ENCODE results near the gene KLF13.

The KLF13 gene

DNA sequence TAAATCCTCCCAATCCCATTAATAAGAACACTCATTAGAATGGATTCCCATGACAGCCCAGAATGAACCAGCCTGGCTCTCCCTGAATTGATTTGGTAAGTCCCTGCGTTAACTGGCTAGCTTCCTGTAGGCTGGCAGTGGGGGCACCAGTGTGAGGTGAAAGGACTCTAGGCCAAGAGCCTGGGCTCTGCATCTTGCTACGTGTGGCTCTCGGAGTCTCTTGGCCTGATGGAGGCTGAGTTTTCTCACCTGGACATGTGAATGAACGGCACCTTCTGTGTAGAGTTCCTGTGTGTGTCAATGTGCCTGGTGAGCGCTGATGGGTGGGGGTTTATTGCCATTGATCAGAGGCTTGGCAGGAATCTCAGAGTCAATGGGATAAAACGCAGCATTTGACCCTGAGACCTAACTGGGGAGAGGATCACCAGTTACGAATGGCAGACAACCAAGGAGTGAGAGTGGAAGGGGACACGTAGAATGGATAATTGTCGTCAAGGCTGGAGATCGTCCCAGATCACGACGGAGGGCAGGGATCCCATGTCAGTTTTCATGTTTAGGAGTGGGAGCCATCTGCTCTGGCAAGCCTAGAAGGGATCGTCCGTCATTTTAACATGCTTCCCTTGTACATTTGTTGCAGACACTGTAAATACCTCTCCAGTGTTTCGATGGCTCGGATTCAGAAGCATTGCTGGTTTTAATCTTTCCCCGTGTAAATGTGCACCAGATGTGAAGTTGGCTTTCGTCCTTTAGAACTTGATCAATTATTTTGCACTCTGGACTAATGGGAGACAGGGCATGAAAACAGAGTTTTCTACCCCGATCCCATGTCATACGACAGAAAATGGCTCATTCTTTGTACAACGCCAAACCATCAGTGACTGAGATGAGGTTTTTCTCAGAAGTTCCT is 9.0 kb upstream of the KLF13 start:
- DNase-seq, result no peak

DNA sequence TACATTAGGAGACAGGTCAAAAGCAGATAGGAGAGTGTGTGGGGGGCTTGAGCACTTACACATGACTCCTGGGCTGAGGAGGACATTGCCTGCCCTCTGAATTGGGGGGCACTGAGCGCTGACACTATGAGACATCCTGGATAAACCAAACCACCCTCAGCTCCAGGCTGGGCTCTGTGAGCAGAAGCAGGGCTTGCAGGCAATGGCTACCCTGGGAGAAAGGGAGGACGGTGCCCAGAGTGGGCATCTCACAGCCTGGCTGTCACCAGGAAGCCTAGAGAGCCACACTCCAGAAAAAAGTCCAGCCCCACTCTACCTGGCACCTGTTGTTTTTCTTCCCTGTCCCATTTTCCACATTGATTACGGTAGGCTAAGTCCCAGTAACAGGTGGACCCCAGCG is 8.2 kb upstream of the KLF13 start:
- no peak for DNase-seq

DNA sequence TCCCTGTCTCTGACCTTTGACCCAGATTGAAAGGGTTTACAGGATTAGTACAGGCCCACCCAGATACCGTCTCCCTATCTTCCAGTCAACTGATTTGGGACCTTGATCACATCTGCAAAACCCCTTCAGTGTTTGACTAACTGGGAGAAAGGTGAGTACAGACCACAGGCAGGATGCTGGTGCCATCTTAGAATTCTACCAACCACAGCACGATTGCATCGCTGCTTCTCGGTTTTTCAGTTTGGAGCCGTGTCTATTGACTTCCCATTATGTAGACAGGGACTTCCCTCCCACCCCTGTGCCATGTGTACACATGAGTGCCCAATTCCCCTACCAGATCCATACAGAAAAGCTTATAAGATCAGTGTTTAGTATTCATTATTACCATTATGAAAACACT is 6.6 kb upstream of the KLF13 start:
- no peak for DNase-seq

DNA sequence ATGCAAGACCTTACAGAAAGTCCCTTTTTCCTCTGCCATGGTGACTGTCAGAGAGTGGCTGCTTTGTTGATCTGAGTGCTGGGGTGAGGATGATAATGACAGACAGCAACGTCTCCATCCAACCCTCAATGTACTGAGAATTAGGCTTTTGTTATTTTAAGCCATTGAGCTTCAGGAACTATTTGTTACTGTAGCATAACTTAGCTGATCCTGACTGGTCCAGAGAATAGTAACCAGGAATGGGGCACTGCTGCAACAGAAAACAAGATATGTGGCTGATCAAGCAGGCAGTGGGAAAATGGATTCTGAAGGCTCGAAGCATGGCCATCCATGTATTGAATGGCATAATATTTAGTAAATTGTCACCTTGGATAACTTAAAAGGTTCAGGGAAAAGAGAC is 5.2 kb upstream of the KLF13 start:
- no peak for DNase-seq

DNA sequence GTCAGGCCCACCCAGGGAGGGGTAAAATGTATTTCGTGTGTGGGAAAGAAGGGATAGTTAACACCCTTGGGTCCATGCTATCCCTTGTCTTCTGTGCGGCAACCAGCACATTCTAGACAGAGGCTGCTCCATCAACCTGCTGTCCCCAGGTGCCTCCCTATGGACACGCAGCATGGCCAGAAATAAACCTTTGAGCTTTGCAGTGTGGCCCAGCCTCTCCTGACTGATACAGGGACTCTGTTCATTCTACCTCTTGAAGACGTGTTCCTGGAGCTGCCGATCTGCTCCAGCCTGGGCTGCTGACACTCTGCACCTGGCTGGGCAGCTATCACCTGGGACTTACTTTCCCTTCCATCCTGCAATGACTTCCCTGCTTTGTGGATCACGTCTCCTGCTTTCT is 4.1 kb upstream of the KLF13 start:
- DNase-seq, result no peak

DNA sequence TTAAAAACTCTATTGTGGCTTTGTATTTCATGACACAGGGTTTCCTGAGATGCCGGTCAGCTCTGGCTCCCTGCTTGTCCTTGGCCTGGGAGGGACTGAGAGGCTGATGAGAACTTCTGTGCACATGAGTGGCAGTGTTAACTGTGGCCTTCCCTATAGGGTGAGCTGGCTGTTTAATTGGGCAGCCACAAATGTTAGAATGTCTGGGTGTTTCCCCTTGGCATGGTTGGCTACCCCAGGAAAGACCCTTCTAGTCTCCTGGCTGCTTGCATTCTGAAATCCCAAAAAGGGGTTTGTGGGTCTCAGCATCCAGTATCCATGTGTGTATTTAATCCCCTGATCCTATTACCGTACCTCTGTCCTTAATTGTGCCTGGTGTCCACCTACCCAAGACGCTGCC is 3.0 kb upstream of the KLF13 start:
- DNase-seq, result no peak

DNA sequence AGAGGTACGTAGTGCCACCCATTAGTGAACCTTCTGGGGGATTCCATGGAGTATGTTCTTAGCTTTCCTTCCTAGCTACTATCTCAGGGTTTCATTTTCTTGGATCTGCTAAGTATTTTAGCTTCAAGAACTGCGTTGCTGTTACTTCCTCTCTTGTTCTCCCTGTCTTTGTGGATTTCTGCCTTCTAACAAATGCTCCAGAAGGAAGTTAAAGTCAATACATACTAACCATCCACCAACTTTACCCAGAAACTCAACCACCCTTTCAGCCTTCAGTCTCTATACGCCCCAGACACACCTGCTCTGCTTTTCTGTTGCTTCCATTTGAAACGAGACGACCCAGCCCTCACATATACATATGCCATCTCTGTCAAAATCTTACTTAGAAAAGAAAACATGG is 2.4 kb upstream of the KLF13 start:
- no peak for DNase-seq

DNA sequence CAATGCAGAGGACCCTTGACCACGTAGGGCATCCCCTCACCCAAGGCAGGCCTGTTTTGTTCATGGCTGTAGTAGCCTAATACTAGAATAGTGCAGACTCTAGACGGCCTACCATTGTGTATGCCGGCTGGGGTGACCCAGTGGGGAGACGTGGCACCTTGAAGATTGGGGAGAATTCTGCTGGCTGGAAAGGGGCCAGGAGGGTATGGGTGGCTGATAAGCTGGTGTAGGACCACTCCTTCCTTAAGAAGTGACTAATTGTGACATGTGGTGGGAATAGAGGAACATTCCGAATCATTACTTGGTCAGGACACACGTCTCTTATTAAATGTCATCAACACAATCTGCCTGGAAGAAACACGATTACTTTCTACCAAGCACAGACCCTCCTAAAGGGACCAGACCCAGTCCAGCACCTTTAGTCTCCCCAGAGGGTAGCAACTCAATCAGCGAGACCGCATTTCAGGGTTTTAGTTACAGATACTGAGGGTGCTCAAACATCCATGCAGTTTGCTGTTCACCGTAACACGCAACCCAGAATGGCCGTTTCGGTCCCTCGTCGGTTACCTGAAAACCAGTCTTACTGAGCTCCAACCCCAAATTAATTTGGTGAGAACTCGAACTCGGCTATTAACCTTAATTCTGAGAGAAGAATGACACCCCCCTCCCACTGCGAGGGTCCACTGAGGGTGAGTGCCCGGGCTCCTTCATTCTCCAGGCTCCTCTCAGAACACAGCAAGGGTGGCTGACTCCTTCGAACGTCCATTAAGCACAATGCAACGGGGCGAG is 1.6 kb upstream of the KLF13 start:
- no peak for DNase-seq

DNA sequence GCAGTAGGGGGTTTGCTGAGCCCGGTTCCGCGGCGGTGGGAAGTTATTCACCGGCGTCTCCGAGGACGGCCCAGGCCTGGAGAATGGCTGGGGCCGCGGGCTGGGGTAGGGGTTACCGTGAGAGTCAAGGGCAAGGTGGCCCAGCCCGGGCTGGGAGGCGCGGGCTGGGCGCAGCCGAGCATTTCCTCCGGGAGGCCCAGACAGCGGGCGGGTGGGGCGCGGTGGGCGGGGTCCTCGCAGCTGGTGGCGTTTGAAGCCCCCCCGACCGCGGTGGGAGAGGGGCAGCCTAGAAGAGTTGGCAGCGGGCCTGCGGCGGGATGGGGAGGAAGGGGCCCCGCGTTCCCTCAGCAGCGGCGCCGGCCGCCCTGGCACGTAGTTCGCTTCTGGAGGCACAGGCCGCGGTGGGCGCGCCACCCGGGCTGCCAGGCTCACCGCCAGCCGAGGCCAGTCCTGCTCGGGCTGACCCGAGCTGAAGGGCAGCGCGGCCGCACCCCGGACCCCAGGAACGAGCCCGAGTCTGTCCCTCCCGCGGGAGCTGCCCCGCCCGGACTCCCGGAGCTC is 960 bp upstream of the KLF13 start:
- DNase-seq, result no peak

DNA sequence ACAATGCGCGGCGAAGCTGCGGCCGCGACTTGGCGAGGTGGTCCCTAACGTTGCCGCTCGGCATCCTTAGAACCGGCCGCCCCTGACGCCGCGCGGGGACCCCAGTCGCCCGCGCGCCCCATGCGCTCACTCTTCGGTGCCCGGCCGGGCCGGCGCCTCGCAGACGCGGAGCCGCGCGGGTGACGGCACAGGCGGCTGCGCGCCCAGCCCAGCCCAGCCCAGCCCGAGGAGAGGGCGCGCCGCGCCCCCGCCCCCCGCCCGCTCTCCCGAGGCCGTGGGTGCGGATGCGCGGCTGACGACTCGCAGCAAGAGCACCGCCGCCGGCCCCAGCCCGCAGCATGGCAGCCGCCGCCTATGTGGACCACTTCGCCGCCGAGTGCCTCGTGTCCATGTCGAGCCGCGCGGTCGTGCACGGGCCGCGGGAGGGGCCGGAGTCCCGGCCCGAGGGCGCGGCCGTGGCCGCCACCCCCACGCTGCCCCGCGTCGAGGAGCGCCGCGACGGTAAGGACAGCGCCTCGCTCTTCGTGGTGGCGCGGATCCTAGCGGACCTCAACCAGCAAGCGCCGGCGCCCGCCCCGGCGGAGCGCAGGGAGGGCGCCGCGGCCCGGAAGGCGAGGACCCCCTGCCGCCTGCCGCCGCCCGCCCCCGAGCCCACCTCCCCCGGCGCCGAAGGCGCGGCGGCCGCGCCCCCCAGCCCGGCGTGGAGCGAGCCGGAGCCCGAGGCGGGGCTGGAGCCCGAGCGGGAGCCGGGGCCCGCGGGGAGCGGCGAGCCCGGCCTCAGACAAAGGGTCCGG is 437 bp downstream of the KLF13 start:
- DNase-seq, result no peak

DNA sequence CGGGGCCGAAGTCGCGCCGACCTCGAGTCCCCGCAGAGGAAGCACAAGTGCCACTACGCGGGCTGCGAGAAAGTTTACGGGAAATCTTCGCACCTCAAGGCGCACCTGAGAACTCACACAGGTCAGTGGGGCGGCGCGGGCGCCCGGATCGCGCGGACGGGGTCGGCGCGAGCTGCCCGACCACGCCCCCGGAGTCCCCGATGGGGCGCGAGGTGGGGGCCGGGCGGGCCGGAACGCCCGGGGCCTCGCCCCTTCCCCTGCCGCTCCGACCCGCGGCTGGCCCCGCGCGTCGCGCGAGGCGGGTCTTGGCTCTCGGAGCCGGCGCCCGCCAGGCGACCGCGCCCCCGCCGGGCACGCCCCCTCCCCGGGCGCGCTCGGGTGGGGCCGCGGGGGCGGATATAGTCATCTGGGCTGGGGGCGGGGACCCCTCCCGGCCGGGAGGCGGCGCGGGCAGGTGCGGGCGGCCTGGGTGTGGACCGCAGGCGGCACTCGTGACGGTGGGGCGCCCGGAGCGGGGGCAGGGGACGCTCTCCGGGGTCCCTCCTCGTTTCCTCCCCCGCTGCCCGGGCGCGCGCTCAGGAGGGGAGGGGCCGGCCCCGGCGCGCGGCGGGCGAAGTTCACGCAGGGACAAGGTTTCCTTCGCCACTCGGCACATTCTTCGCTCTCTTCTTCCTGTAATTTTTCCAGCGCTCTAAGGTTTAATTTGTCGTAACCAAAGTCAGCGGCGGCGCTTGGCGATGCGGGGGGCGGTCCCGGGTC is 1.2 kb downstream of the KLF13 start:
- DNase-seq, result peak; percentile 34

DNA sequence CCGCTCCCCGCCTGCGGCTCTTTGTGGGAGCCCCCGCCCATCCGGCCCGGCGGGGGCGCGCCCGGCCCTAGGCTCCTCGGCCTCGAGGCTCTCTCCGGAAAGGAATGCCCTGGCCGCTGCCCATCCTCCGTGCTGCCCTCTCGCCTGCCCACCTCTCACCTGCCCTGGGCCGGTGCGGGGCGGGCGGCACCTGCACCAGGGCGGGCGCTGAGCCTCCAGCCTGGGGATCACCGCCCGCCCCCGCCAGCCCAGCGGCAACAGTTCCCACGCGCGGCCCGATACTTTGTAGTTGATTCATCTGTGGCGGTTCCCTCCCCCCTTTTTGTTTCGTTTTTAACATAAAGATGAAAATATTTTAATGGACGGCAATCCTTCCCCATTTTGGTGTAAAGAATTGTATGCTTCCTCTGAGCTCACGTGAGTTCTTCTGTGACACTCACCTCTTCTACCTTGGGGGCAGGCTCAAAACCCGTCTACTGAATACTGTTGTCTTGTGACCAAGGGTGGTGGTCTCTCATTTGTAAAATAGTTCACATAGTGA is 1.9 kb downstream of the KLF13 start:
- no peak for DNase-seq

DNA sequence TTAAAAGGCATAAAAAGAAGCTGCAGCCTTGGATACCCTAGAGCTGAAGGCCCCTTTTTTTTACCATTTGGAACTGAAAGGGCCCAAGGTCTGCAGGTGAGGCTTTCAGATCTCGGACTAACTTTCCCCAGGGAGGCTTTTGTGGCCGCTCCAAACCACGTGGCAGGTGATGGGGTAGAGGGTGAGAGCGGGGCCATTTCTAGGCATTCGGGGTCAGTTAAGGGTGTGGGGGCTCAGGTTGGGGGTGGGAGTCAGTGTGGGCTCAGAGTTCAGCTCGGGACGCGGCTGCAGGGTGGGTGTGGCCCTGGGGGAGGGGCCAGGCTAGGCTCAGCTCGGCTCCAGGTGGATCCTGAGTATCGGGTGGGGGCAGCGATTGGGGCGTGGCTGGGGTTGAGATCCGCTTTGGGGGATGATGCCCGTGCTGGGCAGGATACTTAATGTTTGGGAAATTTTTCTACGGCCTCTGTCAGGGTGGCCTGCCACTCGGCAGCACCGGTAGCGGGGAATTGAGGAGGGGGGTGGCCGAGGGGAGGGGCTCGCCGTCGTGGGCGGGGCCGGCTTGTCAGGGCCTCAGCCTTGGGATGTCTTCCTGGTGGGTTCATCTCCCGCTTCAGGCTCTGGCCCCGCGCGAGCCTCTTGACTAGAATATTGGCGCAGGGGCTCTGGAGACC is 2.5 kb downstream of the KLF13 start:
- no peak for DNase-seq

DNA sequence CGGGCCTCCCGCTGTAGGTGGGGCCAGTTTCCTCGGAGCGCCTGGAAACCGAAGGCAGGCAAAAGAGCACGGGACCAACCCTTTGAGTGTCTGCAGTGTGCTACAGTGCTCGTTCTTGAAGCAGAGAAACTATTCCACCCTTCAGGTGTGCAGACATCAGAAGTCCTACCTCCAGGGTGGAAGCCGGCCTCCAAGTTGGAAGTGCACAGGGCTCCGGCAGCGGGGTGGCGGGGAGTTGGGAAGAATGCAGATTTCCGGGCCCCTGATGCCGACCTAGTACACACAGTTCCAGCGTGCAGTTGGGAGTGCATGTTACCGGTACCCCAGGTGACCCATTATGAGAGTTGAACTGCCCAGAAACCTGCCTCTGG is 3.0 kb downstream of the KLF13 start:
- DNase-seq, result no peak

DNA sequence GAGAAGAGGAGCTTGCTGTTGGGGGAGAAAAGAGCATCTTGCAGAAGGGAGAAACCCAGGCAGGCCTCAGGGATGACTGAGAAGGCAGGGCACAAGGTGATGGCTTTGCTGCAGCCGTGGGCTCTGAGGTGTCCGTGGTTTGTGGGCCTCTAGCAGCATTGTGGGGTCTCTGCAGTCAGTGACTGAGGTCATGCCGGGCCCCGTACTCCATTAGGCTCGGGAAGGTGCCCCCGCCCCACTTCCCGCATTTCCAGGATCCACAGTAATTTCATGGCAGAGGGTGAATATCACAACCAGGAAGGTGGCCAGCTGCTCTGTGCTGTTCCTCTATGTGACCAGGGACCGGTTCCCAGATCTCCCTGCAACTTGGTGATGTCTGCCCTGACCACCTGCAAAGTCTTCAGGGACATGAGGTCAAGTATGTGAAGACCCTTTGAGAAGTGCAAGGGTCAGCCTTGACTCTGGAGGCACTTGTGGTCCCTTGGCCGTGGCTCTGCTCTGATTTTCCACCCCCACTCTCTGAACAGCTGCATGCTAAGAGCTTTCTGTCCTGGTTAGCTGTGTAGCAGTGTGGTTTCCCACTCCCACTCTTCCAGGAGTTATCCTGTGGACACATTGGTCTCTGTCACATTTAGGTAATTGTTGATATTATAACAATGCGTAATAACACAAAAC is 3.6 kb downstream of the KLF13 start:
- no peak for DNase-seq

DNA sequence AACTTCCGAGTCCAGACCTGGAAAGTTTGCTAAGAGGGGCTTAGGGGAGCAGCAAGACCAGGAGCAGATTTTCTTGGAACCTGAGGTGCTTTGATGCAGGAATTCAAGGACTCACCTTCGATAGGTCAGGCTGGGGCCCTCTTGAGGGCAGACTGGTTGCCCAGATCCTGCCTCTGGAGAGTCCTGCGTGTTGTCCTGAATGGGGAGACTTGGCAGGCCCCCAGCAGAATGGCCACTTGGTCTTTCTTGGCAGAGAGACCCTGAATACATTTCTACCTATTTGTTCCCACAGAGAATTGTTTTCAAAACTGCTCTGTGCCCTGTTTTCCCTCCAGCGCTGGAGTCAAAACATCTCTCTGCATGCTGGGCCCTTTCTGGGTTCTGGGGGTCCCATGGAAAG is 4.2 kb downstream of the KLF13 start:
- DNase-seq, result no peak

DNA sequence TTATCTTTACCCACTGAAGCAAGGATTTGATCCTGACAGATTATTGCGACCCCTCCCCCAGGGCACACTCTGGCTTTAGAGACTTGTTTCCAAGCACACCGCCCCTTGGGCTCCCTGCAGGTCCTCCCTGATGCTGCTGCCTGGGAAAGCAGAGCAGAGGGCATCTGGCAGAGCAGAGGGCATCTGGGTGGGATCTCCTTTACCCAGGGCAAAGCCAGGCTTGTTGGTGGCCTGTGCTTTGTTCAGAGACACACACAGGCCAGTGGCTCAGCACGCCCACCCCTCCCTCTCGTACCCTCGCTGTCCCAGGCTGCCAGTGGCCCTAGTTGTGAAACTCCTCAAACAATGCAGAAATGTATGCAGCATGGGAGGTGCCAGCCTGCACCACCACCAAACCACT is 4.8 kb downstream of the KLF13 start:
- DNase-seq, result no peak

DNA sequence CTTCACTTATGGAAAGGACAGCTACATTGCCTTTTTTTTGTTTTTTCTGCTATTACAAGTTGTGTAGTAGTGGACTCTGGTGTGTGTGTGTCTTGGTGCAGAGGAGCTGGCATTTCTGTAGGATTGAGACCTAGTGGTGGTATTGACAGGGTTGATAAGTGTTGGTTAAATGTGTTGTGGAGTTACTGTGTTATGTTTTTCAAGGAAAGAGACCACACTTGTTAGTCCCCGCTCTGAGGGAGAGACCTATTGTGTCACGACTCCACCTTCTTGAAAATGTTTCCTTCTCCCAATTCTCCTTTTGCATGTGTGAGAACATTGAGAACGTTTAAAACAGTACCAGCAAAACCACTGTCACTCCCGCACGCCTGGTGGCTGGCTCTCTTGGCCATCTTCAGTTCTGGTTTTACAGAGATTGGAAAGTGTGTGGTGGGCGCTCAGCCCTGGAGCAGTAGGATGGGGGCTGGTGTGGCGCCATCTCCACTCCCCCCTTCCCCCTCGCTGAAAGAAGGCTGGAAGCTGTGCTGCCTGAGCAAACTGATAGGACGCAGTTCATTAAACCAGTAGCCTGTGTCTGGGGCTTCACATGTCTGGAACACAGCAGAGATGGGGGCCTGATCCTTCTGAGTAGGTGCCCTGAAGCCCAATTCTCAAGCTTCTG is 5.5 kb downstream of the KLF13 start:
- DNase-seq, result no peak

DNA sequence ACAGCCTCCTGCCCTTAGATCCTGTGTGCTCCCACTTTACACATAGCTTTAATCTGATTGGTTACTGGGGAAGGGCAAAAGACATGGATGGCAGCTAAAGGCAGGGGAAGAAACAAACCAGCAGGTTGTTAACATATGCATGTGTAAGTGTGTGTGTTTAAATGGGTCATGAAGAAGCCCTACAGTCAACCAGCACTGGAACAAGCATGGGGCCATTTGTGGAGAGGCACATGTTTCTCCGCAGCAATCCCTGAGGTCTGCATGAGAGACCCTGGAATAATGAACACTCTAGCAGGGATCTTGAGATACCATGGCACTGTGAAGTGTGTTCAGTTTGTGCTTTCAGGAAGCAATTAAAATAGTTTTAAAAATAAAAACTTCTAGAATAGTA is 6.0 kb downstream of the KLF13 start:
- no peak for DNase-seq

DNA sequence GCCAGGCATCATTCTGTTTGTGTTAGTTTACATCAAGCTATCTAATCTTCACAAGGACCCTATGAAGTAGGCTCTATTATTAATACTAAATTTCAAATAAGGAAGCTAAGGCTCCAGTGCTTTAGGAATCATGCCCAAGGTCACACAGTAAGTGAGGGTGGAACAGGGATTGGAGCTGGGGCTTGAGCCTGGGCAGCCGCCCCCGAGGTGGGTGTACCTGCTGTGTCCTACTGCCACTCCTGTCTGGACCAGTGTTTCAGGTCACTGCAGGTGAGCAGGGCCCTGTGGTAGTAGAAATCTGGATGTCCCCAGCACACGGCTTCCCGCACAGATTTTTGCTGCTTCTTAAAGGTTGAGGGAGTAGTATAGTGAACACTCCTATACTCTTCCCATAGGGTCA is 6.5 kb downstream of the KLF13 start:
- no peak for DNase-seq
